K562 (cell line): ENCODE results near the gene PRMT7. TPM values are rescaled to one million over a fixed set of nuclear protein-coding genes. Genes with fewer than 3 reads are reported as not detected.

Source experiments
- CBX1 ChIP-seq: sonication (generic); IDR thresholded peaks from 2 replicates; pipeline ENCODE4 v1.6.1; 2016; ENCODE audit warnings: antibody characterized with exemption, low read depth, mild to moderate bottlenecking
- CREM ChIP-seq: IDR thresholded peaks from 2 replicates; pipeline ENCODE4 v1.6.1; 2014; ENCODE audit warnings: antibody characterized with exemption, low read depth
- ELF1 ChIP-seq: fragments of 200-800 bp; sonication (Bioruptor generic); IDR thresholded peaks from 2 replicates; pipeline ENCODE4 v1.6.1; 2016; ENCODE audit warnings: missing genetic modification characterization, missing compliant biosample characterization
- ELF2 ChIP-seq: fragments of 250-450 bp; sonication (Bioruptor Pico); IDR thresholded peaks from 2 replicates; pipeline ENCODE4 v1.5.0; 2021; ENCODE audit warnings: mild to moderate bottlenecking
- GTF2A2 ChIP-seq: IDR thresholded peaks from 2 replicates; pipeline ENCODE4 v1.6.1; 2016; ENCODE audit warnings: mild to moderate bottlenecking, missing genetic modification characterization, missing compliant biosample characterization
- HNRNPLL ChIP-seq: fragments of 200-400 bp; formaldehyde crosslinking; IDR thresholded peaks from 2 replicates; pipeline ENCODE4 v1.6.1; 2017; ENCODE audit warnings: low read length, low read depth, mild to moderate bottlenecking; ENCODE audit not compliant: poor library complexity, severe bottlenecking
- KLF13 ChIP-seq: fragments of 450-650 bp; IDR thresholded peaks from 2 replicates; pipeline ENCODE4 v1.6.1; 2016; ENCODE audit warnings: missing genetic modification characterization, low read depth, mild to moderate bottlenecking, missing compliant biosample characterization, moderate library complexity, borderline replicate concordance
- MEIS2 ChIP-seq: fragments of 450-650 bp; IDR thresholded peaks from 2 replicates; pipeline ENCODE4 v1.6.1; 2014; ENCODE audit warnings: mild to moderate bottlenecking; ENCODE audit not compliant: partially characterized antibody
- MYNN ChIP-seq, 2 experiments: sonication (generic); formaldehyde crosslinking in 1 of 2; IDR thresholded peaks; 2 replicates each; pipeline versions ENCODE4 v1.5.0 to v1.6.1; 2016 to 2020; ENCODE audit warnings: antibody characterized with exemption in 1 of 2, missing genetic modification reagents in 1 of 2
- NFE2 ChIP-seq: IDR thresholded peaks from 2 replicates; pipeline ENCODE4 v1.6.1; 2014; ENCODE audit warnings: antibody characterized with exemption, low read depth
- NR0B1 ChIP-seq: fragments of 450-650 bp; IDR thresholded peaks from one replicate; pipeline ENCODE4 v1.6.1; 2018; ENCODE audit warnings: mild to moderate bottlenecking, moderate library complexity; ENCODE audit not compliant: partially characterized antibody
- NR1H2 ChIP-seq: sonication (generic); formaldehyde crosslinking; IDR thresholded peaks from 2 replicates; pipeline ENCODE4 v1.4.0; 2020; ENCODE audit warnings: mild to moderate bottlenecking, missing genetic modification reagents
- NRF1 ChIP-seq, 2 experiments: fragments of 450-650 bp; IDR thresholded peaks in 1 of 2; conservative IDR thresholded peaks in 1 of 2; 2 replicates each; pipeline ENCODE4 v1.6.1; 2014; ENCODE audit warnings: mild to moderate bottlenecking in 2 of 2
- POLR2A ChIP-seq: fragments of 450-650 bp; conservative IDR thresholded peaks from 2 replicates; pipeline ENCODE4 v1.6.1; 2016
- RCOR1 ChIP-seq, 2 experiments: IDR thresholded peaks; 2 replicates each; pipeline ENCODE4 v1.6.1; 2012; ENCODE audit warnings: low read depth in 2 of 2, low read length in 2 of 2, borderline replicate concordance in 1 of 2, improper control_type of control experiment in 1 of 2
- SAFB2 ChIP-seq: fragments of 200-400 bp; formaldehyde crosslinking; IDR thresholded peaks from 2 replicates; pipeline ENCODE4 v1.6.1; 2018; ENCODE audit warnings: borderline replicate concordance, low read length, low read depth, moderate library complexity; ENCODE audit not compliant: severe bottlenecking
- SIN3A ChIP-seq, 2 experiments: fragments of 150-350 bp in 1 of 2; IDR thresholded peaks; 2 replicates each; pipeline ENCODE4 v1.6.1; 2011 to 2016; ENCODE audit warnings: borderline replicate concordance in 2 of 2, low read depth in 2 of 2, low read length in 2 of 2, mild to moderate bottlenecking in 2 of 2, moderate library complexity in 2 of 2; ENCODE audit not compliant: control insufficient read depth in 1 of 2
- XRCC4 ChIP-seq: IDR thresholded peaks from one replicate; pipeline ENCODE4 v1.6.1; 2011; ENCODE audit not compliant: insufficient read depth, insufficient read length; ENCODE audit errors: extremely low read depth
- YY1 ChIP-seq, 3 experiments: IDR thresholded peaks; 2 replicates each; pipeline ENCODE4 v1.6.1; 2011; ENCODE audit warnings: low read length in 2 of 3, mild to moderate bottlenecking in 2 of 3, moderate library complexity in 2 of 3, borderline replicate concordance in 1 of 3, control low read depth in 1 of 3, low read depth in 1 of 3; ENCODE audit not compliant: insufficient read depth in 3 of 3, insufficient replicate concordance in 2 of 3, control insufficient read depth in 1 of 3, insufficient read length in 1 of 3; ENCODE audit errors: extremely low read depth in 1 of 3
- ZC3H8 ChIP-seq: fragments of 450-650 bp; IDR thresholded peaks from 2 replicates; pipeline ENCODE4 v1.6.1; 2017
- ZNF79 ChIP-seq: fragments of 250-450 bp; sonication (Bioruptor Pico); IDR thresholded peaks from 2 replicates; pipeline ENCODE4 v1.4.0; 2020; ENCODE audit warnings: low read depth, mild to moderate bottlenecking, moderate library complexity
- polyA plus RNA-seq, 8 experiments: library from polyadenylated mRNA; depleted of rRNA in 4 of 8; stranded (reverse) in 5 of 8; unstranded in 3 of 8; fragments of >200 nt; fragmentation: Nextera tagmentation in 2 of 8; fragmentation: Illumina TruSeq in 1 of 8; extraction: Ambion mirVana in 2 of 8; extraction: Trizol in 1 of 8; gene quantifications; 2 replicates each; pipeline versions ENCODE4 v1.2.1 to v1.2.3, GENCODE V29; 2011 to 2014; ENCODE audit warnings: inconsistent platforms in 1 of 8, missing spikeins in 1 of 8
- total RNA-seq, 7 experiments: library from RNA; depleted of rRNA in 6 of 7; stranded (reverse); fragments of >200 nt in 6 of 7; fragmentation: Illumina TruSeq in 2 of 7; extraction: Trizol in 2 of 7; gene quantifications; 2 replicates each; pipeline versions ENCODE4 v1.2.1 to v1.2.3, GENCODE V29; 2011 to 2021; ENCODE audit warnings: low replicate concordance in 1 of 7
- TF ChIP-seq, protein P1 (sequence below): fragments of 250-450 bp; sonication (Bioruptor Pico); IDR thresholded peaks from 2 replicates; pipeline ENCODE4 v1.8.0; 2021; ENCODE audit warnings: borderline replicate concordance, mild to moderate bottlenecking, moderate library complexity; ENCODE audit not compliant: poor library complexity, severe bottlenecking
- TF ChIP-seq, protein P2 (sequence below): fragments of 450-650 bp; formaldehyde crosslinking; IDR thresholded peaks from 2 replicates; pipeline ENCODE4 v1.4.0; 2022; ENCODE audit warnings: missing genetic modification characterization

Gene PRMT7
- total and polyA plus RNA-seq, 9 of the 15 experiments (the other 6 are each of a cell fraction or from before 2014, with no cell fraction given): 6.4 to 88.8 (median 73.1) TPM

DNA sequence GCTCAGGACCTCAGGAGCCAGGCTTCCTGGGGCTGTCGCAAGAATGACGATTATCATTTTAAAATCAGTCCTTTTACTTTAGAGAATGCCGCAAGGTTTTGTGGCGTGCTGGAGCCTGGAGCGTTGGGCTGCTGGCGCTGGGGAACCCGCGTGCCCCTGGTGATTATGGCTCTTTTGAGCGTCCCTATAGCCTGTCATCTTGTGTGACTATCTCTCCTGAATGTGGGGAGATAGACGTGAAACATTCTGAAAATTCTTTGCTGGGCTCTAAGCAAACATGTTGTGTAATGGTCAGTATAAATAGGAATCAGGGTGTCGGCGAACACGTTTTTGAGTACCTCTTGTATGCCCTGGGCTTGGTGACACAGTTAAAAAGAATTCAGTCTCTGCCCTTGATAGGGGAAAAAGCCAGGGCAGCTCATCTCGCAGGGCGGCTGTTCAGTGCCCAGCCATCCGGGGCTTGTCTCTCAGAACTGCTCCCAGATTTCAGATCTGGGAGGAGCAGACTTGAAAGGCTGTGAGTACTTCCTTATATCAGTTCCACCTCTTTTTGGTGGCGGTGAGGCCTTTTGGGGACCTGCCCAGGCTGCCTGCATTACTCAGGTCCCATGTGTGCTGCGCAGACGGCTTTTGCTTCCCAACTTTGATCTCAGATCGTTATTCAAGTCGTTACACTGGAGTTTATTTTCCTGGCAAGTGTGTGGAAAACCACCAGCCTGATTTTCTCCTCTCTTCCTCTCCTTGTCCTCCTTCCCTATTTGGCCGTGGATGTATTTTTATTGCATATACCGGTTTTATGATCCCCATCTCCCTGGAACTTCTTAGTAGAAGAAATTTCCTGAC is 45.5 kb upstream of the PRMT7 start (continued):
- TF ChIP-seq KLF13 (no peak), HNRNPLL (peak; percentile 28), NFE2 (no peak), SIN3A (IDR thresholded peaks at IDR 0.05; ENCODE audit: borderline replicate concordance in 2 of 2, control insufficient read depth in 1 of 2, low read depth in 2 of 2, low read length in 2 of 2) (peak in 1 of 2 experiments; percentile 34; a peak in 1 of 4 replicates), RCOR1 (IDR thresholded peaks at IDR 0.05; ENCODE audit: borderline replicate concordance in 1 of 2, low read depth in 2 of 2, low read length in 2 of 2) (peak in 1 of 2 experiments; percentile 74; a peak in 2 of 4 replicates), YY1 (IDR thresholded peaks at IDR 0.05; ENCODE audit: borderline replicate concordance in 1 of 3, control insufficient read depth in 1 of 3, extremely low read depth in 1 of 3, insufficient read depth in 3 of 3, insufficient read length in 1 of 3, insufficient replicate concordance in 2 of 3, low read depth in 1 of 3, low read length in 2 of 3) (peak in 1 of 3 experiments; percentile 6), NRF1 (conservative IDR thresholded peaks at IDR 0.05 in 1 of 2, IDR thresholded peaks at IDR 0.05 in 1 of 2) (peak; percentile 77 to 81), CBX1 (no peak), CREM (peak; percentile 64), ELF1 (tag) (peak; percentile 27; the same call in 1 of the 2 replicates), MYNN (IDR thresholded peaks at IDR 0.05) (no peak), MYNN (CRISPR knock-in tag; IDR thresholded peaks at IDR 0.05) (no peak), NR0B1 (no peak), XRCC4 (no peak), GTF2A2 (tag) (no peak), NR1H2 (no peak), ZNF79 (no peak), ZC3H8 (no peak), MEIS2 (peak; percentile 4), ELF2 (no peak), POLR2A (peak; percentile 8; the same call in 1 of the 2 replicates), SAFB2 (no peak)
- TF ChIP-seq, protein P1, sequence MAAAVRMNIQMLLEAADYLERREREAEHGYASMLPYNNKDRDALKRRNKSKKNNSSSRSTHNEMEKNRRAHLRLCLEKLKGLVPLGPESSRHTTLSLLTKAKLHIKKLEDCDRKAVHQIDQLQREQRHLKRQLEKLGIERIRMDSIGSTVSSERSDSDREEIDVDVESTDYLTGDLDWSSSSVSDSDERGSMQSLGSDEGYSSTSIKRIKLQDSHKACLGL (CRISPR knock-in tag): no peak
- TF ChIP-seq, protein P2, sequence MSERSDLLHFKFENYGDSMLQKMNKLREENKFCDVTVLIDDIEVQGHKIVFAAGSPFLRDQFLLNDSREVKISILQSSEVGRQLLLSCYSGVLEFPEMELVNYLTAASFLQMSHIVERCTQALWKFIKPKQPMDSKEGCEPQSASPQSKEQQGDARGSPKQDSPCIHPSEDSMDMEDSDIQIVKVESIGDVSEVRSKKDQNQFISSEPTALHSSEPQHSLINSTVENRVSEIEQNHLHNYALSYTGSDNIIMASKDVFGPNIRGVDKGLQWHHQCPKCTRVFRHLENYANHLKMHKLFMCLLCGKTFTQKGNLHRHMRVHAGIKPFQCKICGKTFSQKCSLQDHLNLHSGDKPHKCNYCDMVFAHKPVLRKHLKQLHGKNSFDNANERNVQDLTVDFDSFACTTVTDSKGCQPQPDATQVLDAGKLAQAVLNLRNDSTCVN (CRISPR knock-in tag): no peak
